ENCODE measurements around the gene SSU72. TPM values are rescaled to one million over a fixed set of nuclear protein-coding genes. Genes with fewer than 3 reads are reported as not detected.
A peak's percentile ranks its signal among the peaks of the same experiment; 100 is the strongest.
"Not testable (repeated sequence)": the region's sequence is repeated elsewhere in the genome, so short reads cannot be mapped to it uniquely, and the experiment has no call there.

Gene SSU72
- total and polyA plus RNA-seq, 2 donors, result 38.5 to 83.5 TPM

DNA sequence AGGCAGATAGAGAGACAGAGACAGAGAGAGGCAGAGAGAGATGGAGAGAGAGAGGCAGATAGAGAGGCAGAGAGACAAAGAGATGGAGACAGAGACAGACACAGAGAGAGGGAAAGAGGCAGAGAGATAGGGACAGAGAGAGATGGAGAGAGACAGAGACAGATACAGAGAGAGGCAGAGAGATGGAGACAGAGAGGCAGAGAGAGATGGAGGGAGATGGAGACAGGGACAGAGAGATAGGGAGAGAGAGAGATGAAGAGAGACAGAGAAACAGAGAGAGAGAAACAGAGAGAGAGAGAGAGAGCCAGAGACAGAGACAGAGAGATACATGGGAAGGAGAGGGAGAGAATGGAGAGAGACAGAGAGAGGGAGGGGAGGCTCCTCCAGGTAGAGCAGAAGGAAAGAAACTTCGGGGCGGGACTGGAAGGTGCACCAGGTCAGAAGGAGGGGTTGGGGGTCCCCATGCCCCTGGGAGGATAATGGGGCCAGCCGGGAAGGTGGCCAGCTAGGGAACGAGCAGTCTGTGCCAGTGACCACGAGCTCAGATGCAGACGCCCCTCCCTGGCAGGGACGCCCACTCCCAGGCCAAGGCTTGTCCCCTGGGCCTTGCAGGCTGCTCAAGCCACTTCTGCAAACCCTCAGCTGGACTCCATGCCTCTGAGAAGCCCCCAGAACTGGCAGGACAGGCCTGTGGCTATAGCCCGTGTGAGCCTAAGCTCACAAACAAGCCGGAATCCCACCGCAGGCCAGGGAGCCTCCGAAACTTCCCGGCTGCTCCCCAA lies 22.0 kb upstream of the SSU72 start:
- WGBS, result 28% methylated on average over 12 of the region's 12 CpGs

DNA sequence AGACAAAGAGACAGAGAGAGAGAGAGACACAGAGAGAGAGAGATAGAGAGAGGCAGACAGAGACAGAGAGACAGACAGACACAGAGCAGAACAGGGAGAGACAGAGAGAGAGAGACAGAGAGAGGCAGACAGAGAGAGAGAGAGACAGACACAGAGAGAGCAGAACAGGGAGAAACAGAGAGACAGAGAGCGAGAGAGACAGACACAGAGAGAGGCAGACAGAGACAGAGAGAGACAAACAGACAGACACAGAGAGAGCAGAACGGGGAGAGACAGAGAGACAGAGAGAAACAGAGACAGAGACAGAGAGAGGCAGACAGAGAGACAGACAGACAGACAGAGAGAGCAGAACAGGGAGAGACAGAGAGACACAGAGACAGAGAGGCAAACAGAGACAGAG lies 20.7 kb upstream of the SSU72 start:
- not testable (repeated sequence) for DNase-seq (ENCODE audit: extremely low spot score); H3K36me3 ChIP-seq (ENCODE audit: insufficient read depth); H3K4me3 ChIP-seq (ENCODE audit: low read depth, low read length); H3K27ac ChIP-seq (ENCODE audit: low read depth); H3K4me1 ChIP-seq (ENCODE audit: insufficient read depth)
- WGBS, result 86% methylated on average over 2 of the region's 2 CpGs

More for the DNA sequence above, 22.0 kb upstream of the SSU72 start:
- no peak overlapping the region for H3K4me3 ChIP-seq (ENCODE audit: low read depth, low read length)
- H3K27ac ChIP-seq (ENCODE audit: low read depth), result no peak overlapping the region
- no peaks in the 10 kb centered on the region for H3K36me3 ChIP-seq (ENCODE audit: insufficient read depth)
- no peak for DNase-seq (ENCODE audit: extremely low spot score)
- no peaks in the 10 kb centered on the region for H3K4me1 ChIP-seq (ENCODE audit: insufficient read depth)

DNA sequence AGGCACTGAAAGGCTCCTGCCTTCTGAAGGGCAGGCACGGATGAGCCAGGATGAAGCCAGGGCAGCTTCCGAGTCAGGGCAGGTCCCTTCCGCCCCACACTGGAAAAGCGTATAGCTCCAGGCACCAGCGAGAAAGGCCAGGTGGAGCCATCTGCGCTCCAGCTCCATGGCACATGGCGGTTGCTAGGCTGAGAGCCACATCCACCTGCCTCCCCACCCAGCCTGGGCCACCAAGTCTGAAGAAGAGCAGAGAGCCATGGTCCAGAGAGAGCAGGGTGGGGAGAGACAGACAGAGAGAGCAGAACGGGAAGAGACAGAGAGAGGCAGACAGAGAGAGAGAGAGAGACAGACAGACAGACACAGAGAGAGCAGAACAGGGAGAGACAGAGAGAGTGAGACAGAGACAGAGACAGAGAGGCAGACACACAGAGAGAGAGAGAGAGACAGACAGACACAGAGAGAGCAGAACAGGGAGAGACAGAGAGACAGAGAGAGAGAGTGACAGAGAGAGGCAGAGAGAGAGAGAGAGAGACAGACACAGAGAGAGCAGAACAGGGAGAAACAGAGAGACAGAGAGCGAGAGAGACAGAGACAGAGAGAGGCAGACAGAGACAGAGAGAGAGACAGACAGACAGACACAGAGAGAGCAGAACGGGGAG lies 20.1 kb upstream of the SSU72 start:
- 64% methylated on average over 10 of the region's 10 CpGs for WGBS
- Histone ChIP-seq H3K4me3 (ENCODE audit: low read depth, low read length) (no peak overlapping the region), H3K36me3 (ENCODE audit: insufficient read depth) (no peaks in the 10 kb centered on the region), H3K27ac (ENCODE audit: low read depth) (no peak overlapping the region), H3K4me1 (ENCODE audit: insufficient read depth) (no peaks in the 10 kb centered on the region)
- no peak for DNase-seq (ENCODE audit: extremely low spot score)

DNA sequence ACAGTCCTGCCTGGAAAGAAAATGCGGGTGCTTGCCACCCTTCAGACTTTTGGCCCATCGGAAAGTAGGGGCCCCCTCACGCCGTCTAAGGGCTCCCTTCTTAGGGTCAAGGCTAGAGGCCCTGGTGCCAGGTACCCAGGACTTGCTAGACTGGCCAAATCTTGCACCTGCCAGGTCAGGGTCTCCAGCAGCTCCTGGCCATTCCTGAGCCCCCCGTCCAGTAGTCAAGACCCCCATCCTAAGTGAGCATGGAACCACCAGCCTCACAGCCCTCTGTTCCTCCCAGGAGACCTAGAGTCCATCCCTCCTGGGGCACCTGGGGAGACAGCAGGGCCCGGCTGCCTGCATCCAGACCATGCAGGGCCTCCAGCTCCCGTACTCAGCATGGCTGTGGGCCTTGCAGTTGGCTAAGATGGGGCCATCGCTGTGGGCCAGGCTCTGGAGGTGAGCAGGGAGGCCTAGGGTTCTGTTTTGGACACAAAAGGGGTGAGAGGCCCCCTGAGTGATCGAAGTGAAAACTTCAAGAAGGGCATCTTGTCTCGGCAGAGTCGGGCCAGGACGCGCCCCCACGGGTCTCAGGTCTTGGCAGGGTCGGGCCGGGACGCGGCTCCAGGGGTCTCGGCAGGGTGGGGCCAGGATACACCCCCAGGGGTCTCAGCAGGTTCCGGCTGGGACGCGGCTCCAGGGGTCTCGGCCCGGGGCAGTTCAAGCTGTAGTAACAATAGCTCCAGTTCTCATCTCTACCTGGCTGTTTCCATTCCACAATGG lies 19.4 kb upstream of the SSU72 start:
- WGBS, result 86% methylated on average over 24 of the region's 24 CpGs

DNA sequence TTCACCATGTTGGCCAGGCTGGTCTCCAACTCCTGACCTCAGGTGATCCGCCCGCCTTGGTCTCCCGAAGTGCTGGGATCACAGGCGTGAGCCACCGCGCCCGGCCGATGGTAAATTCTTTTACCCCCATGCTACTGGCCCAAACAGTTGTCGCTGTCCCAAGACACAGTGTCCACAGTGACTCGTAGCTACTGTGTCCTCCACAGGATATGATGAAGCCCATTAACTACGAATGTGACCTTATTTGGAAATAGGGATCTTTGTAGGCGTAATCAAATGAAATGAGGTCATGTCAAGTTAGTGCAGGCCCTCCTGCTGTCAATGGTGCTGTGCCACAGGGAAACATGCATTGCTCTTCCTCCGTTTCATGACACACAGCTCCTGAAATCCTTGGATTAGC lies 16.8 kb upstream of the SSU72 start:
- H3K36me3 ChIP-seq (ENCODE audit: insufficient read depth), result no peaks in the 10 kb centered on the region
- no peaks in the 10 kb centered on the region for H3K4me1 ChIP-seq (ENCODE audit: insufficient read depth)
- no peak overlapping the region for H3K4me3 ChIP-seq (ENCODE audit: low read depth, low read length)
- WGBS, result 88% methylated on average over 13 of the region's 13 CpGs
- H3K27ac ChIP-seq (ENCODE audit: low read depth), result no peak overlapping the region
- DNase-seq (ENCODE audit: extremely low spot score), result no peak

More for the DNA sequence above, 19.4 kb upstream of the SSU72 start:
- no peaks in the 10 kb centered on the region for H3K4me1 ChIP-seq (ENCODE audit: insufficient read depth)
- no peak for DNase-seq (ENCODE audit: extremely low spot score)
- H3K27ac ChIP-seq (ENCODE audit: low read depth), result no peak overlapping the region
- no peak overlapping the region for H3K4me3 ChIP-seq (ENCODE audit: low read depth, low read length)
- no peaks in the 10 kb centered on the region for H3K36me3 ChIP-seq (ENCODE audit: insufficient read depth)

DNA sequence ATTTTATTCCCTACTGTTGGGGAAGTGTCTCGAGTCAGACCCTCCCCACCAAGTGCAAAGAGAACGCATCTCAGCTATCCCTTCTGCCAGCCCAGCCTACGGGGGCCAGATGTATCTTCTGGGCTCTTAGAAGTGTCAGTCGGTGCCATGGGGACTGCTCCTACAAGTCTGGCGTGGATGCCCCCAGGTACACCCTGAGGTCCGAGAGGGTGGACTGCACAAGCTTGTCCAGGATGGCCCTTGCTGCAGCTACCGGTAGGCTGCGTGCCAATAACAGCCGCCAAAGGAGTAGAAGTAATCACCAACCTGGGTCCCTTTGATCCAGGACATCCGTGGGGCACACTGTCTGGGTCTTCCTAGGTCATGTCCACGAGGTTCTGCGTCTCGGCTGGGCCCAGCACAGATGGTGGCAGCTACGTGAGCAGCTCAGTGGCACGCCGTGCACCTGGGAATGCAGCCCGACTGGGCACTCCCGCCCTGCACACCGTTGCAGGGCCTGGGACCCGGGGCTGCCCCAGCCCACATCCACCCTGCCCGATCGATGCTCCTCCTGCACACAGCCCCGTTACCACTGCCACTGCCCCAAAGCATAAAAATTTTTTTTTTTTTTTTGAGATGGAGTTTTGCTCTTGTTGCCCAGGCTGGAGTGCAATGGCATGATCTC lies 8.8 kb upstream of the SSU72 start:
- 81% methylated on average over 23 of the region's 23 CpGs for WGBS
- Histone ChIP-seq H3K4me1 (ENCODE audit: insufficient read depth) (no peaks in the 10 kb centered on the region), H3K4me3 (ENCODE audit: low read depth, low read length) (no peak overlapping the region), H3K27ac (ENCODE audit: low read depth) (no peak overlapping the region), H3K36me3 (ENCODE audit: insufficient read depth) (no peaks in the 10 kb centered on the region)
- no peak for DNase-seq (ENCODE audit: extremely low spot score)

DNA sequence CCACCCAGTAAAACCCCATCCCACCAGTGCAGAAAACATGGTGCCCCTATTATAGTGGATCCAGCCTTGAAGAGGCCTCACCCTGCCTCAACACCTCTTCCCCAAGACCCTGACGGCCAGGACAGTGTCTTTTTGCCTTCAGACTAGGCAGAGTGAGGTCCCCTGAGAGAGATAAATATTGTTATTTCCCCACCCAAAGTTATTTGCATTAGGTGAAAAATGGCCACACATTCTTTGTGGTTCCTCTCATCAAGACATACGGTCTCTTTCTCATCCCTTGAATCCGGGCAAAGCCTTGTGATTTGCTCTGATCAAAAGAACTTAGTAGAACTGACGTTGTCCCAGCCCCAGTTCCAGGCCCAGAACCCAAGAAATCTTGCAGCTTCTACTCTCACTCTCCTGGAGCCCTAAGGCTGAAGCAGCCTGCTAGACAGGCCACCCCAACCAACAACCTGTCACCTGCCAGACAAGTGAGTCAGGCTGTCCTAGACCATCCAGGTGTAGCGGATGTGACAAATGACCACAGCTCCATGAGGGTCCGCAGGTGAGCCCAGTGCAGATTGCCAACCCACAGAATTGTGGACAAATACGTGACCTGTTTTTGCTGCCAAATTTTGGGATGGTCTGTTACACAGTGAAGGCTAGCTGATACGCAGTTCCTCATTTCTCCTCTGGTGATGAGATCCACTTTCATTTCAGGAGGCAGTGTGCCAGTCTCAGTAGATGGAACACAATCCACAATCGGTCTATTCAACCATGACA lies 8.1 kb upstream of the SSU72 start:
- 69% methylated on average over 9 of the region's 9 CpGs for WGBS
- Histone ChIP-seq H3K27ac (ENCODE audit: low read depth) (no peak overlapping the region), H3K4me1 (ENCODE audit: insufficient read depth) (no peaks in the 10 kb centered on the region), H3K36me3 (ENCODE audit: insufficient read depth) (no peaks in the 10 kb centered on the region), H3K4me3 (ENCODE audit: low read depth, low read length) (no peak overlapping the region)
- DNase-seq (ENCODE audit: extremely low spot score), result no peak

DNA sequence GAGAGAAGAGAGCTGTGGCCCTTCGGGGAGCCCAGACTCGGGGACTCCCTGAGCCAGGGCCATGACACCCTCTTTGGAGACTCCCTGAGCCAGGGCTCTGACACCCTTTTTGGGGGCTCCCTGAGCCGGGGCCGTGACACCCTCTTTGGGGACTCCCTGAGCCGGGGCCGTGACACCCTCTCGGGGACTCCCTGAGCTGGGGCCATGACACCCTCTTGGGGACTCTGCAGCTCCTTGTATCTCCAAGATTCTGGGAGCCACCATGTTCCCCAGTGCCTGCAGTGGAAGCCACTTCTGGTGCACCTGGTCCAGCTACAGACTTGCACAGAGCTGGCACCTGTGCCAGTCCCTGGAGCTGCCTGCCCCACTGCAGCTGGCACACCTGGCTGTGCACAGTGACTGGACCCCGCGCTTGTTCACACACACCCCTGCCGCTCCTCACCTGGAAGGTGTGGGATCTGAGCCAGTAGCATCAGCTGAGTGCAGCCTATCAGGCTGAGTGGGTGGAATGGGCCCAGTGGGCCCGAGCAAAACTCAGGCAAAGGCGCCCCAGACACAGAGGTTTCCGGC lies 3.8 kb upstream of the SSU72 start:
- H3K4me3 ChIP-seq (ENCODE audit: low read depth, low read length), result no peak overlapping the region
- DNase-seq (ENCODE audit: extremely low spot score), result no peak

DNA sequence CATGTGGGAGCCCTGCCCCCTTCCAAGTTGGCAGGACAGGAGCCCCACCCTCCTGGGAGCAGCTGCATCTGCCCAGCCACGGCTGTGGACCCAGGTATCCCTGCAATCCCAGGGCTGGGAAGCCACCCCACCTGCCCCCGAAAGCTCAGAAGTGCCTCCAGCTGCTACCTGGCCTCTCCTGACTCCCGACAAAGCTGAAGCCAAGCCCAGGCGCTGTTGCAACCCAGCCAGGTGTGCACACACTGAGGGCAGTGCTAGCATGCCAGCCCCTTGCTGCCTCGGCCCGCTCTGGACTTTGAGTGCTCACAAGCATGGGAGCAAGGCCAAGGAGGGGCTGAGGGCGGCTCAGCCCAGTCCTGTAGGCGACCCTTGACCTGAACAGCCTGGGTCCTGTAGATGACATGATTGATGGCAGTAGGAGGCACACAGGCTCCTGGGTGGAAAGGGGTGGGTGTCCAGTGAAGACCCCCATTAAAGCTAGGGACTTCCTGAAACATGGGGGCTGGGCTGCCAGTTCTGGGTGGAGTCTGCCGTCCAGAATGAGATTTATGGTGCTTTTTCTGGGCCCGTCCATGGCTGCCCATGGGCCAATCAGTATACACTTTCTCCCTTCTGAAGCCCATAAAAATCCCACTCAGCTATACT lies 2.8 kb upstream of the SSU72 start:
- DNase-seq (ENCODE audit: extremely low spot score), result no peak
- H3K36me3 ChIP-seq (ENCODE audit: insufficient read depth), result no peaks in the 10 kb centered on the region
- WGBS, result 49% methylated on average over 10 of the region's 10 CpGs
- H3K4me1 ChIP-seq (ENCODE audit: insufficient read depth), result no peaks in the 10 kb centered on the region
- H3K4me3 ChIP-seq (ENCODE audit: low read depth, low read length), result no peak overlapping the region
- no peak overlapping the region for H3K27ac ChIP-seq (ENCODE audit: low read depth)

More for the DNA sequence above, 3.8 kb upstream of the SSU72 start:
- H3K4me1 ChIP-seq (ENCODE audit: insufficient read depth), result no peaks in the 10 kb centered on the region
- no peak overlapping the region for H3K27ac ChIP-seq (ENCODE audit: low read depth)
- H3K36me3 ChIP-seq (ENCODE audit: insufficient read depth), result no peaks in the 10 kb centered on the region
- WGBS, result 85% methylated on average over 13 of the region's 13 CpGs

DNA sequence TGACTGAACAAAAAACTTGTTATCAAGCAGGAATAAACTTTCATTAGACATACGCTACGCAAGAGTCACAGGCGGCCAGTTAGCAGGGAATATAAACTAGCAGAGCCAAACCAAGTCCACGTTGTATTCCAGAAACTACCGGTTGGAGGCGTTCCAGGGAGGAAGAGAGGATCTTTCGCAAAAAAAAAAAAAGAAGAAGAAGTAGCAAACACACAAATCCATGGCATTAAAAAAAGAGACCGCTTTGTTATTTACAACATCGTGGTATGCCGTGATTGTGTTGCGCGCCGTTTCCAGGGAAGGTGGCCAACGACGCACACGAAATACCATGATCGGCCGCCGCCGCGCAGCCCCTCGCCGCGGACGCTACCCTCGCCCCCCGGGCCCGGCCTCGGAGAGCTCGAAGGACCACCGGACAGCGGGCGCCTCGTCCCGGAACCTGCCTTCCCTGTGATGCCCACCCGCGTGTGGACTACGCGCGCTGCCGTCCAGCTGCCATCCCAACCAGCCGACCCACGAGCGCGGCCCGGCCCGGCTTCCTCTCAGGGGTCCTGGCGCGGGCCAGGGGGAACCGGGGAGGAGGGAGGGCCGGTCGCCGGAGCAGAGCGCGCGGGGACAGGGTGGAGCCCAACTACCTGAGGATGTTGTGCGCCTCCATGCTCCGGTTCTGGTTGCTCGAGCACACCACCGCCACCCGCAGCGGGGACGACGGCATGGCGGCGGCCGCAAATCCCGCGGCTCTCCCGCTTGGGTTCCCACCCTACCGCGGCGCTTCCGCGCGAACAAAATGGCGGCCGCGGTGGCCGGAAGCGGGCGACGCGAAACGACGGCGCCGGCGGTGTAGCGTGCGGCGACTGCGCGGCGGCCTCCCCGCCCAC lies 581 bp downstream of the SSU72 start:
- Histone ChIP-seq H3K36me3 (ENCODE audit: insufficient read depth) (no peaks in the 10 kb centered on the region), H3K4me1 (ENCODE audit: insufficient read depth) (no peaks in the 10 kb centered on the region), H3K4me3 (ENCODE audit: low read depth, low read length) (peak overlapping the region; percentile 100), H3K27ac (ENCODE audit: low read depth) (peak overlapping the region; percentile 100)
- peak; percentile 29 for DNase-seq (ENCODE audit: extremely low spot score)
- WGBS, result under 1% methylated on average over 96 of the region's 96 CpGs

DNA sequence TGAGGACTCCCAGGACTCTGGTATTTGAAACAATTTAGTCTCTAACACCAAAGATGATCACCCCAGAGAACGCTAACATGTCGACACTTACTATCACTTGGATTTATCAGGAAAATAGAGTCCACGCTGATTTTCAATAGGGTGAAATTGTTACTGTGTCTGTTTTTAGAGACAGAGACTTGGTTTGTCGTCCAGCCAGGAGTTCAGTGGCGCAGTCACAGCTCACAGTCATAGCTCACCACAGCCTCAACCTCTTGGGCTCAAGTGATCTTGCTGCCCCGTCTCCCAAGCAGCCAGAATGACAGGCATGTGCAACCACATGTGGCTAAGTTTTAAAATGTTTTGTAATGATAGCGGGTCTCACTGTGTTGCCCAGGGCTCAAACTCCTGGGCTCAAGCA lies 5.3 kb downstream of the SSU72 start:
- H3K4me3 ChIP-seq (ENCODE audit: low read depth, low read length), result no peak overlapping the region
- WGBS, result 80% methylated on average over 7 of the region's 7 CpGs
- no peak for DNase-seq (ENCODE audit: extremely low spot score)
- H3K36me3 ChIP-seq (ENCODE audit: insufficient read depth), result no peaks in the 10 kb centered on the region
- H3K27ac ChIP-seq (ENCODE audit: low read depth), result no peak overlapping the region
- no peaks in the 10 kb centered on the region for H3K4me1 ChIP-seq (ENCODE audit: insufficient read depth)
